GM19438 (cell line): ENCODE measurements around the gene CPE.

ENCODE experiments used
- ATAC-seq: cut with Tn5 transposase; IDR thresholded peaks from one replicate; pipeline ENCODE4 v1.9.1; 2021; ENCODE audit warnings: low read depth; ENCODE audit not compliant: unreplicated experiment

Gene CPE

DNA sequence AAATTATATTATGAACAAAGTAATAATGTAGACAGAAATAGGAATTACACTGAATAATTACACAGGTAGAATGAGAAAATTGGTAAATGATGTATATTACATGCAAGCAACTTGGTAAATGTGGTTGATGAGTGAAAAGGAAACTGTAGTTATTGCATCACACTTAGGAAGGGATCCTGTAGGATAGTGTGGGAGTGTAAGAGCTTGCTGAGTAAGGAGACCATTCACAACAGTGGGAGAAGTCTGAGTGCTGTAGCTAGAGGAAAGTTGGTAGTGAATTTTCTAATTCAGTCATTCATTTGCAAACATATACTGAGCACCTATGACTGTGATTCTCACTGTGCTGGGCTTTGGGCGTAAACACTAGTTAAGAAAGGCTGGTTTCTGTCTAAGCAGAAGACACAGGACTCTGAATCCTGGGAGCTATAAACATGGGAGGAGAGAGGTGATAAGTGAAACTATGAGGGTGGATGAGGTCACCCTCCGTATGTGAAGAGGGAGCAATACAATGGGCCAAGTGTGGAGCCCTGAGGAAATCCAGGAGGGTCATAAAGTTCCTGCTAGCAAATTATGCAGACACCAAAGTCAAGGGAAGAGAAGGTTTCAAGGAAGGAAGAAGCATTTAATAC lies 14.2 kb upstream of the CPE start:
- ATAC-seq: no peak

DNA sequence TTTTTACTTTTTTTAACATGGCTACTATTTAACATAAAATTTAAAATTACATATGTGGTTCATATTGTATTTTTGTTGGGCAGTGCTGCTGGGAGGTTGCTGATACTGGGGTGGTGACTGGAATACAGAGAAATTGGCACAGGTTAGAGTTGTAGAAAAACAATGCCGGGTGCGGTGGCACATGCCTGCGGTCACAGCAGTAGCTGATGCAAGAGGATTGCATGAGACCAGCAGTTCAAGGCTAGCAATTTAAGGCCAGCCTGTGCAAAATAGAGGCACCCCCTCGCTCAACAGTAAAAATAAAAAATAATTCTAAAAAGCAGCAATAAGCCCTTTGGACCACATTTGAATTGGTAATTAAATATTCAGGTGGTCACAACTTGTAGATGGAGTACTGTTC lies 11.8 kb upstream of the CPE start:
- ATAC-seq: no peak

DNA sequence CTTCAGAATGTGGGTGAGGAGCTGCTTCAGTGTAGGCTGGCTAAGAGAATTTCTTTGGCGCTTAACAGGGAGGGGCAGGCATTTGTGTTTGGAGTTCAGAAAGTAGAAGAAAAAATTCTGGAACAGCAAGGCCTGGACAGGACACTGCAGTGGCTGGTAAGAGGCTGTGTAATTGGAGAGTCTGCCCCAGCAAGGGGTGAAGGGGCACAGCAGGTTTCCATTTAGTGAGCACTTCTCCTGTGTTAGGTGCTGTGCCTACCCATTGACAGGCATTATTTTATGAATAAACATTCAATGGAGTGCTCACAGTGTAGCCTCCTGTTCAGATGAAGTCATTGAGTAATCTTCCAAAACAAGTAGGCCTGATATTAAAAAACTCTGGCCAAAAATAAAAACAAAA lies 10.7 kb upstream of the CPE start:
- no peak for ATAC-seq

DNA sequence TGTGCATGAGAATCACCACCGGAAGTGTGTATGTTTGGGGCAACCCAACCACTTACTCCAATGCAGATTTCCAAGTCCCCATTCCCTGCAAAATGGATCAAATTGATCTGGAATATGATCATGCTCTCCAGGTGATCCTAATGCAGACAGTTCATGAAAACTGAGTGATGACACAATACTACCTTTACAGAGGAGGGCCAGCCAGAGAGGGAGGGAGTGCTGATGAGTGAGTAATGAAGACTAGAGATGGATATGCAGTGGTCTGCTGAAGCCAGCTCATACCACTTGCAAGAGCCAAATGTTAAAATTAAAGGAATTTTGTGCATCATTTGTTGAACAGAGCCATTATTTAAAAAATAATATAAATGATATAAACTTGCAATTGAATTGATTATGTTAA lies 10.2 kb upstream of the CPE start:
- ATAC-seq: no peak

DNA sequence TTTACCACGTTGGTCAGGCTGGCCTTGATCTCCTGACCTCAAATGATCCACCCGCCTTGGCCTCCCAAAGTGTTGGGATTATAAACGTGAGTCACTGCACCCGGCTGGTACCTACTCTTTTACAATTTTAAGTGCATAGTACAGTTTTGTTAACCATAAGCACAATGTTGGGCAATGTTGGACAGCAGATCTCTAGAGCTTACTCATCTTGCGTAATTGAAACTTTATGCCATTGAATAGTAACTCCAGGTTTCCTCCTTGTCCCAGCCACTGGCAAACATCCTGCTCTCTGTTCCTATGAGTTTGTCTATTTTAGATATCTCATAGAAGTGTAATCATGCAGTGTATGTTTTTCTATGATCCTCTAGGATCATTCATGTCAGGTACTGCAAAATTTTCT lies 9.3 kb upstream of the CPE start:
- no peak for ATAC-seq

DNA sequence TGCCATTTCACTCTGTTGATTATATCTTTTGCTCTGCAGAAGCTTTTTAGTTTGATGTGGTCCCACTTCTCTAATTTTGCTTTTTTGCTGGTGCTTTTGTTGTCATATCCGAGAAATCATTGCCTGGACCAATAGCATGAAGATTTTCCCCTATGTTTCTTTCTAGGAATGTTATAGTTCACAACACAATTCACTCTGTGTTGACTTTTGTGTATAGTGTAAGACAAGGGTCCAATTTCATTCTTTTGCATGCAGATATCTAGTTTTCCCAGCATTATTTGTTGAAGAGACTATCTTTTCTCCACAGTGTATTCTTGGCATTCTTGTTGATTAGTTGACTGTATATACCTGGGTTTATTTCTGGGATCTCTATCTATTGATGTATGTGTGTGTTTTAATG lies 8.3 kb upstream of the CPE start:
- ATAC-seq: no peak

DNA sequence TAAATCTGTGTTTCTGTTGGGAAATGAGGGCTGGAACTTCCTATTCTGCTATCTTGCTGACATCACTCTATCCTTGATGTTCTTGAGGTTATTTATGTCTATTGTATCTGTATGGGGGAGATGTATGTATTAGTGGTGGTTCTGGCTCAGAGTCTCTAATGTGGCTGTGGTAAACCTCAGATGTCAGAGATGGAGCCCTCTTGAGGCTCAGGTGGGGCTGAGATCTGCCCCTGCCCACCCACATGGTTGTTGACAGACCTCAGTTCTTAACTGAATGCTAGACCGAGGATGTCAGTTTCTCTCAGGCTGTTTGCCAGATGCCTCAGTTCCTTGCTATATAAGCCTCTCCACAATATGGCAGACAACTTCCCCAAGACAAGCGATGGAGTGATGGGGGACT lies 3.3 kb upstream of the CPE start:
- no peak for ATAC-seq

DNA sequence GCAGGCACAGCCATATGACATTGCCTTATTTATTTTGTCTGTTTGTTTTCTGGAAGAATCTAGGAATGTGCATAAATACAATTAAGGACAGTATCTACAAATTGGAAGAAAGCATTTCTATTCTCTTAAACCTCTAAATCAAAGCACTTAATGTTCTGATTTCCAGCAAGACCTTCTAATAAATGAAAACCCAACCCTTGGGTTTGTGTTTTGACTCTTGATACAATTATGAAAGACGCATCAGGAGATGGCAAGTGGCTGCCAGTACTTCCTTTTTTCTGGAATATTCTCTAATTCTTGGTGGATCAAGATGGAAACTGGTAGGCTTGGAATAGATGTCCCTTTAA lies 437 bp upstream of the CPE start:
- no peak for ATAC-seq

DNA sequence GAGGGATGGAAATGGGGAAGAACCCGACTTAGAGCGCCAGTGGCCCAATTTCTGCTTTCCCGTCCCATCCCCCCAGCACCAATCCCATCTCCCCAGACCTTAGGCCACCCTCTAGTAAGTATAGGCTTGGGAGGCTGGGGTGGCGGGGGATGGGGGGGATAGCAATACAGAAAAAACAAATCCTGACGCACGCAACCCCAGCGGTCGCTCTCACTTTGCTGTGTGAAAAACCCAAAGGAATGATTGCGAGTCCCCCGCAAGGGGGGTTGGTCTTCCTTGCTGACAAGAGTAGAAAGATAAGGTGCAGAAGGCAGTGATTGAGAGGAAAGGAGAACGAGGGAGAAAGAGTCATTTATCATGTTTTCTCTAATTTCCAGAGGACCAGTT lies 863 bp downstream of the CPE start:
- ATAC-seq: no peak

DNA sequence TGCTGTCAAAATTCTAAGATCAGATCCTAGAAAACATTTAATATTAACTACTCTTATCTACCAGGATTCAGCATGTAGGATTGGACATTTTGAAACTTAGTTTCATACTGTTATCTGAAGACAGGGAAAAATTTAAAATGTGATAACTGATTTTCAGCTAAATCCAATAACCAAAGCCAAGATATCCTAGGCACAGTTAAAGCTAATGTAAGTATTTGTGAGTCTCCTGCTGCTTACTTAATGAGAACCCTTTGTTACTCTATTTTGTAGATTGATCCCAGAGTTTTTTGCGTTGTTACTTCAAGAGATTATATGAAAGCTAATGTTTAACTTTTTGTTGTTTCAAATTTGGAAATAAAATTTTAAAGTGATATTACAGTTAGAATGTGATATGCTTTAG lies 2.0 kb downstream of the CPE start:
- ATAC-seq: no peak

DNA sequence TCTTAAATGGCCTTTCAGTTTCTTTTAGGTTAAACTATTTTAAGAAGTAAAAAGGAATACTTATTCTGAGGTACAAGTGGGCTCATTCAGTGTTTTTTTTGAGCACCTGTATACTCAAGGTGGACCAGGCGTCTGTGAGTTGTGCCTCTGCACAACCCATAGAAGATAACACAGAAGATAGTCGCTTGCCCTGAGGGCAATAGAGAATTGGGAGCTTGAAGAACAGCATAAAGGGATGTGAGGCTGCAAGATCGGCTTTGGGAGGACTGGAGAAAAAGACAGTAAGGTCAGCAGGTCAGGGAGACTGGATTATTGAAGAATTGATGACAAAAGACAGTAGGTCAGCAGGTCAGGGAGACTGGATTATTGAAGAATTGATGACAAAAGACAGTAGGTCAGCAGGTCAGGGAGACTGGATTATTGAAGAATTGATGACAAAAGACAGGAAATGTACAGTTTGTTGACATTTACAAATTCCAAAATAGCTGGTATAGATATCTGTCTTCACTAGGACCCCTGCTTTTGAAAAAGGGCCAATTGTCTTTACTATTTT lies 3.1 kb downstream of the CPE start:
- ATAC-seq: no peak

DNA sequence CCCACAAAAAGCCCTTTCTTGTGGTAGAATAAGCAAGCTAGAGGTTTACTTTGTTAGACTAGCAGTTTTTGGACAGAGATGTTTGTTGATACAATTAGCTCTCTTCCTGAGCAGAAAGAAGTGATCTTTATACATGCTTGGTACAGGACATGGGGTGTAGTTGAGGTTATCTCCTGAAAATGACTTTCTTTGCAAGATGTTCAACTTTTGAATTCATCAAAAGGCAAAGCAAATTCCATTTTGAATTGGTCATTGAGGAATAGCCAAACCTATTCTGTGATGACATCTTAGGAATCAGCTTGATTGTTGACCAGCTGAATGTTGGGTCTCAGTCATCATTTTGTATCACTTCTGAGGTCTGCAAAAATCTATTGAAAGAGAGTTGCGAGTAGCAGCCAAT lies 3.8 kb downstream of the CPE start:
- no peak for ATAC-seq

DNA sequence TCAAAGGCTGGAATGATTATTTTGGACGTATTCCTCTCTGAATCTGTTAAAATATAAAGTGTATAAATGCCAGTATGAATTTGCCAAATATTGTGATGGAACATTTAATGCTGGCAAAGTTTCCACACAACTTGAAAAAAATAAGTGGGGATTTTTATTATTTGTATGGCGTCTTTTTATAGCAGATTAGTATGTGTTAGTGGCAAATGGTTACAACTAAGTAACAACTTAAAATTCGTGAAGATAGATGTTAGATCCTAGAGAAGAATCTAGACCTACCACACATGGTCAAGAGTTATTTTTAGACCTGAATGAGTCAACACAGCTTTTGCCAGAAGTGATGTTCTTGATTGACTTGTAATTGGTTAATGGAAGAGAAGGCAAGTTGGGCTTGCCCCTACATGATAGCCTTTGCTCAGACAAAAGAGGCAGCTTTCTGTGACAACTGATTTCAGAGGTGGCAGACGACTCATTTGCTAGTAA lies 4.8 kb downstream of the CPE start:
- ATAC-seq: no peak

DNA sequence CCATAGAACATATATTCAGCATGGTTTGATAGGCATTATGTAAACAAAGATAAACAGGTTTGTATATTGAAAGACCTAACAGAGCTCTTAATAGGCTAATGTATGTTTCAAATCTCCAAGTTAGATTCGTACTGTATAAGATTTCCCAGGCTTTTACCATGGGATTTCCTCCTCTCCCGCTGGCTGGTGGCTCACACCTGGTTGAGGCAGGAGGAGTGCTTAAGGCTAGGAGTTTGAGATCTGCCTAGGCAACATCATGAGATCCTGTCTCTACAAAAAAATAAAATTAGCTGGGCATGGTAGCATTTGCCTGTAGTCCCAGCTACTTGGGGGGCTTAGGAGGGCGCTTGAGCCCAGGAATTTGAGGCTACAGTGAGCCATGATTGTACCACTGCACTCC lies 5.4 kb downstream of the CPE start:
- no peak for ATAC-seq

DNA sequence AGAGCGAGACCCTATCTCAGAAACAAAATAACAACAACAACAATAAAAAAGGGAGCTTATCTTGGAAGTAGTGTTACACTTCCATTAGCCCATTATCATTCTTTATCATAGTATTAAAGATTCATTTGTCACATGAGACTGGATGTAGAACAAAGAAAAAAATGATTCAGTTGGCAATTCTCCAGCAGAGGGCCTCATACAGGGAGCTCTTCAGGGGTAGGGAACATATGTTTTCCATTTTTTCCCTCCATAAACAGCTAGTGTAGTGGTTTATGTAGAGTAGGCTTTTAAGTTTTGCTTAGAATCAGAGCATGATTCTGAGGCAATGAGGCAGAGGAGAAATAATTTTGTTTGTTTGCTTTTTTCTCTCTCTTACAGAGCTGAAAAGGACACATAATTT lies 5.8 kb downstream of the CPE start:
- no peak for ATAC-seq

DNA sequence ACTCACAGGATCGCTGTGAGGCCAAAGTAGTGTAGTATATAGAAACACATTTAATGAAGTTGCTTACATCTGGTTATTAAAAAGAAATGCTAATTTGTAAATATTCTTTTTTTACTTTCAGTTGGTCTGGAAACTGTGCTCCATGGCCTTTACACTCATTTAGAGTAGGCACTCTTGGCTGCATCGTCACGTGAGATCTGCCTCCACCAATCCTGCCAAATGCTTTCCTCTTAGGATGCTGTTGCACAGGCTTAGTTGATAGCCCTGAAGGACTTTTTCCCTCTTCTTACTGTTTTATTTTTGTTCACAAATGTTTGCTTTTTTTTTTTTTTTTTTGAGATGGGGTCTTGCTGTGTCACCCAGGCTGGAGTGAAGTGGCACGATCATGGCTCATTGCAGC lies 6.3 kb downstream of the CPE start:
- ATAC-seq: no peak

DNA sequence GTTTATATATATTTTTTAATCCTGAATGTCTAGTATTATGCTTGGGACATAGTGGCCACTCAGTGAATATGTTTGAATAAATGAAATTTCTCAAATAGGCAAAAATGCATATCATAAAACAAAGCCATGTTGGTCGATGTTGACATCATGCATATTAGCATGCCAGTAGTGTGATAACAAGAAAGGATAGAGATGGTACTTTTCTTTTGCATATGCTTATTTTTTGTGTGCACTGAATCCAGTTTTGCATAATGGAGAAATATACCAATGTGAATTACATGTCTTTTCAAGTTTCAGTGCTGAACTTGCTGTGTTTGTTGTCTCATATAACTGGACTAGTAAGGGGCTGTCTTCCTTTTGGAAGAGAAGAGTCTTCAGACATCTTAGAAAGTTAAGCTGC lies 7.5 kb downstream of the CPE start:
- no peak for ATAC-seq

DNA sequence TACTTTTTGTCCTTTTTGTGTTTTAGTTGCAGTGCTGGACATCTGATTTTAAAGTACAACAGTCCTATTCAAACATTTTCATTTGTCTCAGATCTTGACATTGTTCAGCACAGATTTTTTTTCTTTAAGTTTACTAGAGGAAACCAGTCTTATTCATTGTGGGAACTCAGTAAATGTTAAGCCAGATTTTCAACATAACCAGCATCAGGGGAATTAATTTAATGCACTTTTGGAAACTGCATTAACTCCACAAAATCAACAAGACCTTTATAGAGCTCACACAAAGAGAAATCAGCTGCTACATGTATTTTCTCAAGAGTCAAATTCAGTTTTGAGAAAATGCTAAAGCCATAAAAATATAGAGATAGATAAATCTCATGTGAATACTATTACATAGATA lies 9.9 kb downstream of the CPE start:
- ATAC-seq: no peak

DNA sequence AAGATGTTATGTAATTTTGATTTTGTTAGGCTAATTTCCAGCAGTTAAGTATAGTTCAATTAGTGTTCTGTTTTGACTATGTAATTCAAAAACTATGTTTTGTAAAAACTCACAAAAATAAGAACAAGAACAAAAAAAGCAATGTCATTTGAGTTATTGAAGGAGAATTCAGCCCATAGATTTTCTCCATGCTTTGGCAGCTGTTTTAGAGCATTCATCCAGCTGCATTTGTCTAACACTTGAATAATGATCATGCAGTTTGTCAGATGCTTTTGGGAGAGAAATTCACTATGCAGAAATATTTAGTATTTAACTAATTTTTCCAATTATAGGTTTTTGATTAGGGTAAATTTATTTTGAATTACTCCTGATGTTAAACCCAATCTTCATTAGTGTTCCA lies 14.2 kb downstream of the CPE start:
- ATAC-seq: no peak

DNA sequence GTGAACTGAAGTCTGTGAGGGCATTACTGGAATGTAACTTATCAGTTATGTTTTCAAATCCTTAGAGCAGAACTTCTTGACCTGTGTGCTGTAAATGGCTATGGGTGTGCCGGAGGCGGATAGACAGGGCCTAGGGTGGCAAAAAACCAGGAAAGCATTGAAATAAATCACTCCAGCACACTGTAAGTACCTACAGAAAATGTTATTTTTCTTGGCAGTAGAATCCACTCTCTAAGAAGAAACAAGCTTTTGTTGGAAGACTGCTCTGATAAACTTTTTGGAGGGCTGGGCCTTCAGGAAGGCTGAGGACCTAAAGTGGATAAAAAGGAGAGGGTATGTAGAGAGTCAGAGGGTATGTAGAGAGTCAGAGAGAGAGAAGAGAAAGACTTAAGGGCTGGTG lies 14.9 kb downstream of the CPE start:
- no peak for ATAC-seq

DNA sequence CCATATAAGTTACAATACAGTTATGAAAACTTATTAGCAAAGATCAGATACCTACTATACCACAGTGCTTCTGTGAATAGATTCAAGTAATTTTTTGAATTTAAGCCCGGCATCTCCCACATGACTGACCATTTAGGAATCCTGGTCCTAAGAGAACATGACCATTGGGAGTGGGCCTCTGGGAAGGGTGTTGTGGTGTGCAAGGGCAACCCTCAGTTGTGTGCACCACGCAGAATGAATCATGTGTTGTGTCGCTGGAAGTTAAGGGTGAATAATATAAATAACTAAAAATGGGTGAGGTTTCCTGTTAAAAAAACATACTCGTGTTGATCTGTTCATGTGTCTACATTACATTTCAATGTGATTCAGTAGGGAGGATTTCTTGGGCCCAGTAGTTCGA lies 15.5 kb downstream of the CPE start:
- ATAC-seq: no peak

DNA sequence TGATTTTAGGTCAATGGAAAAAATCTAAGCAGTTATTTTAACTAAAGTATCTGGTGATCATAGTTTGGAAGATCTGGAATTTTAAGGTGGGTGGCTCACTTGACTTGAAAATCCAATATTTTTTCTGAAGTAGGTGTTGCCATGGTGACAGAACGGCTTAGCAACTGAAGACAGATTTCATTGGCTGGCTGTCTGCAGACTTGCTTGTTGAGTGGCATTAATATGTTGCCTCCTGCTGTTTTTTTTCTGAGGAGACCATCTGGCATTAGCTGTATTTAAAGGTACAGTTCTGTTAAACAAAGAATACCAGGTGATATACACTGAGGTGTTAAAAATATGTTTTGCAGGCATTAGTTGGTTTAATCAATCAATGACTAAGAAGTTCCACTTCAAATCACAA lies 19.8 kb downstream of the CPE start:
- no peak for ATAC-seq

DNA sequence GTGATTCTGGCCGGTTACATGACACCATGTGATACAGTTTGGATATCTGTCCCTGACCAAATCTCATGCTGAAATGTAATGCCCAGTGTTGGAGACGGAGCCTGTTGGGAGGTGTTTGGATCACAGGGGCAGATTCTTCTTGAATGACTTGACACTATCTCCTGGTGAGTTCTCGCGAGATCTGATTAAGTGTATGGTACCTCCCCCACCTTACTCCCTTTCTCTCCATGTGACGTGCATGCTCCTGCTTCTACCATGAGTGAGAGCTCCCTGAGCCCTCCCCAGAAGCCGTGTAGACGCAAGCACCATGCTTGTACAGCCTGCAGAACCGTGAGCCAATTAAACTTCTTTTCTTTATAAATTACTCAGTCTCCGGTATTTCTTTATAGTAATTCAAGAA lies 23.6 kb downstream of the CPE start:
- ATAC-seq: no peak
